CD4-positive, alpha-beta memory T cell (primary cell): ENCODE results near the gene SMPDL3B. TPM values are rescaled to one million over a fixed set of nuclear protein-coding genes. Genes with fewer than 3 reads are reported as not detected.

Experiments
- CTCF ChIA-PET: fragments of 350-600 bp; sonication (Branson Sonifier 250); formaldehyde crosslinking; loops from one replicate; lab custom pipeline; 2021; ENCODE audit warnings: inconsistent platforms; ENCODE audit not compliant: partially characterized antibody; lab: Charles Lee
- POLR2A ChIA-PET: fragments of 350-600 bp; sonication (Branson Sonifier 250); formaldehyde crosslinking; loops from one replicate; lab custom pipeline; 2021; ENCODE audit not compliant: partially characterized antibody; lab: Charles Lee
- DNase-seq, 5 donors: peaks; one replicate each; pipeline versions ENCODE4 v3.0.0 to v3.0.0-alpha.2; 2020 to 2022; ENCODE audit warnings: mixed read lengths in 1 of 5
- H3K27ac ChIP-seq: one replicate; pipeline ENCODE4 v1.7.0; 2013; ENCODE audit warnings: low read depth, low read length
- H3K27me3 ChIP-seq: 2 replicates; pipeline ENCODE4 v1.7.0; 2013; ENCODE audit warnings: mild to moderate bottlenecking, low read length, moderate library complexity; ENCODE audit not compliant: insufficient read depth
- H3K36me3 ChIP-seq: 2 replicates; pipeline ENCODE4 v1.7.0; 2013; ENCODE audit warnings: mild to moderate bottlenecking, low read length, moderate library complexity; ENCODE audit not compliant: insufficient read depth
- H3K4me1 ChIP-seq: 2 replicates; pipeline ENCODE4 v1.7.0; 2013; ENCODE audit warnings: mild to moderate bottlenecking, low read length, moderate library complexity; ENCODE audit not compliant: insufficient read depth
- H3K4me3 ChIP-seq, 2 donors: one replicate each; pipeline ENCODE4 v1.7.0; 2013; ENCODE audit warnings: low read length in 2 of 2, mild to moderate bottlenecking in 1 of 2
- H3K9me3 ChIP-seq, 2 donors: one replicate each; pipeline ENCODE4 v1.7.0; 2013; ENCODE audit warnings: low read length in 2 of 2, control low read depth in 1 of 2; ENCODE audit not compliant: control insufficient read depth in 1 of 2
- H3K27ac Mint-ChIP-seq, 7 donors: one replicate each; pipeline ENCODE4 v1.8.0; 2020 to 2021; ENCODE audit warnings: mixed read lengths in 7 of 7, mild to moderate bottlenecking in 6 of 7, inconsistent platforms in 3 of 7, moderate library complexity in 3 of 7
- H3K27me3 Mint-ChIP-seq, 2 donors: one replicate each; pipeline ENCODE4 v1.8.0; 2020 to 2021; ENCODE audit warnings: mixed read lengths in 2 of 2
- H3K36me3 Mint-ChIP-seq, 2 donors: one replicate each; pipeline ENCODE4 v1.8.0; 2020 to 2021; ENCODE audit warnings: mixed read lengths in 2 of 2, inconsistent platforms in 1 of 2, mild to moderate bottlenecking in 1 of 2
- H3K4me1 Mint-ChIP-seq, 4 donors: one replicate each; pipeline ENCODE4 v1.8.0; 2020 to 2021; ENCODE audit warnings: mixed read lengths in 4 of 4, mild to moderate bottlenecking in 1 of 4
- H3K4me3 Mint-ChIP-seq, 8 donors: one replicate each; pipeline ENCODE4 v1.8.0; 2020 to 2021; ENCODE audit warnings: mixed read lengths in 8 of 8, mild to moderate bottlenecking in 7 of 8, moderate library complexity in 6 of 8, inconsistent platforms in 3 of 8
- H3K9me3 Mint-ChIP-seq, 8 donors: one replicate each; pipeline ENCODE4 v1.8.0; 2020 to 2021; ENCODE audit warnings: mixed read lengths in 8 of 8, mild to moderate bottlenecking in 5 of 8, inconsistent platforms in 3 of 8, moderate library complexity in 1 of 8
- intact Hi-C: fragments of 100-400 bp; cut with micrococcal nuclease; formaldehyde crosslinking; loops from one replicate; pipeline ENCODE4 v1.15.1; 2023
- polyA plus RNA-seq, 2 donors: library from polyadenylated mRNA; unstranded; fragments of 300-500 nt; fragmentation: Illumina TruSeq; gene quantifications; one replicate each; pipeline ENCODE4 v1.2.3, GENCODE V29; 2021
- total RNA-seq, 2 experiments: library from RNA; stranded (reverse); gene quantifications; one replicate each; pipeline ENCODE4 v1.2.3, GENCODE V29; 2021

The SMPDL3B gene
- total and polyA plus RNA-seq, 4 experiments from 2014 or later, result not detected

GRCh38 chr1:27937524-27937836 lies 2.7 kb downstream of the SMPDL3B start:
- intact Hi-C loops, result no loop called here
- Histone ChIP-seq H3K4me3 (no peak overlapping the region), H3K27me3 (no peaks in the 10 kb centered on the region), H3K36me3 (no peaks in the 10 kb centered on the region), H3K27ac (no peak overlapping the region), H3K9me3 (no peaks in the 10 kb centered on the region), H3K4me1 (peaks cover 22% of the 10 kb centered on the region)
- POLR2A ChIA-PET, result no interaction called here
- Mint-ChIP-seq H3K27me3 (peaks cover 3 to 5% of the 10 kb centered on the region in 2 donors), H3K9me3 (no peaks in the 10 kb centered on the region), H3K4me1 (peaks cover 10 to 34% (median 26%) of the 10 kb centered on the region in 4 donors), H3K4me3 (no peak overlapping the region), H3K27ac (no peak overlapping the region), H3K36me3 (no peaks in the 10 kb centered on the region)
- no peak for DNase-seq
- CTCF ChIA-PET, result interaction anchor here (0.9 to 6.0 kb wide), 4 partner anchors 9 to 41 kb away, joined by 3 to 90 read pairs (median 3); no protein-coding TSS in a partner anchor

DNA sequence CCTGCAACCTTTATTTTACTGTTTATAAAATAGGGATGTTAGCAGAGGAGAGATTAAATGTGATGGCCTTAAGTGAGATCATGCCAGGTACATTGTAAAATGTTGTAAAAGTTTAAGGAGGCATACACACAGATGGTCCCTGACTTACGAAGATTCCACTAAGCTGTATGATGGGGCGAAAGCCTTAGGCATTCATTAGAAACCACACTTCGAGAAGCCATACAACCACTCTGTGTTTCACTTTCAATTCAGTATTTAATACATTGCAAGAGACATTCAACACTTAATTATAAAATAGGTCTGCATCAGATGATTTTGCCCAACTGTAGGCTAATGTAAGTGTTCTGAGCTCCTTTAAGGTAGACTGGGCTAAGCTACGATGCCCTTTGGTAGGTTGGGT lies 3.7 kb downstream of the SMPDL3B start:
- Mint-ChIP-seq H3K4me1 (peaks cover 17 to 44% (median 33%) of the 10 kb centered on the region in 4 donors), H3K27ac (peak overlapping the region in 1 of 7 donors; percentile 53), H3K9me3 (no peaks in the 10 kb centered on the region), H3K36me3 (no peaks in the 10 kb centered on the region), H3K27me3 (peaks cover 2 to 4% of the 10 kb centered on the region in 2 donors), H3K4me3 (no peak overlapping the region)
- H3K4me1 ChIP-seq, result peaks cover 32% of the 10 kb centered on the region
- H3K9me3 ChIP-seq, result no peaks in the 10 kb centered on the region
- ChIA-PET POLR2A (no interaction called here), CTCF (interaction anchor here (1.0 to 6.0 kb wide), 6 partner anchors 10 to 939 kb away, joined by 3 to 90 read pairs (median 4); no protein-coding TSS in a partner anchor)
- intact Hi-C loops, result no loop called here
- H3K27ac ChIP-seq, result no peak overlapping the region
- no peak overlapping the region for H3K4me3 ChIP-seq
- no peak for DNase-seq
- no peaks in the 10 kb centered on the region for H3K27me3 ChIP-seq
- H3K36me3 ChIP-seq, result no peaks in the 10 kb centered on the region

DNA sequence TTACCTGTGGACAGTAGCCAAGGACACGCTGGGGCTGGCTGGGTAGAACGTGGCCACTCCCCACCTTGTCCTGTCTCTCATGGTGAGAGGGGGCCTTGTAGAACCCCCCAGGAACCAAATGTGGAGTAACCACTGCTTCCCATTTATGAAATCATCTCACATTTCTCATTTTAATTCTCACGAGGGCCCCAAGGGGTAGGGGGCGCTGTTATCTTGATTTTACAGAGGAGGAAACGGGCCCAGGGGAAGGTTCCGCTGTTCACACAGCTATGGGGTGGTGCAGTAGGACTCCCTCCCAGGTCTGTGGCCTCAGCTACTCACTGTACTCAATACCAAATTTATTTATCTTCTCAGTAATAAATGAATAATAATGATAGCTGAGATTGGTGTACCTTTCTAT lies 5.5 kb downstream of the SMPDL3B start:
- intact Hi-C loops, result loop anchor here (1.0 to 2.0 kb wide), 3 partner anchors 39 to 149 kb away; partner anchors contain the start of gene EYA3
- Mint-ChIP-seq H3K9me3 (no peaks in the 10 kb centered on the region), H3K36me3 (no peaks in the 10 kb centered on the region), H3K4me3 (no peak overlapping the region), H3K4me1 (peaks cover 22 to 55% (median 37%) of the 10 kb centered on the region in 4 donors), H3K27ac (peak overlapping the region; percentile 68 to 92 (median 87)), H3K27me3 (peaks cover 2 to 3% of the 10 kb centered on the region in 2 donors)
- H3K9me3 ChIP-seq, result no peaks in the 10 kb centered on the region
- H3K27ac ChIP-seq, result no peak overlapping the region
- peak; percentile 71 to 73 (median 73) for DNase-seq
- H3K36me3 ChIP-seq, result no peaks in the 10 kb centered on the region
- no peak overlapping the region for H3K4me3 ChIP-seq
- no peaks in the 10 kb centered on the region for H3K27me3 ChIP-seq
- ChIA-PET CTCF (interaction anchor here (0.6 to 6.0 kb wide), 25 partner anchors 9 to 272 kb away, joined by 3 to 90 read pairs (median 4); partner anchors contain the start of genes EYA3 and XKR8), POLR2A (interaction anchor here (1.2 to 2.0 kb wide), 5 partner anchors 19 to 148 kb away, joined by 4 to 7 read pairs (median 6); partner anchors contain the start of genes EYA3 and XKR8)
- H3K4me1 ChIP-seq, result peaks cover 34% of the 10 kb centered on the region

DNA sequence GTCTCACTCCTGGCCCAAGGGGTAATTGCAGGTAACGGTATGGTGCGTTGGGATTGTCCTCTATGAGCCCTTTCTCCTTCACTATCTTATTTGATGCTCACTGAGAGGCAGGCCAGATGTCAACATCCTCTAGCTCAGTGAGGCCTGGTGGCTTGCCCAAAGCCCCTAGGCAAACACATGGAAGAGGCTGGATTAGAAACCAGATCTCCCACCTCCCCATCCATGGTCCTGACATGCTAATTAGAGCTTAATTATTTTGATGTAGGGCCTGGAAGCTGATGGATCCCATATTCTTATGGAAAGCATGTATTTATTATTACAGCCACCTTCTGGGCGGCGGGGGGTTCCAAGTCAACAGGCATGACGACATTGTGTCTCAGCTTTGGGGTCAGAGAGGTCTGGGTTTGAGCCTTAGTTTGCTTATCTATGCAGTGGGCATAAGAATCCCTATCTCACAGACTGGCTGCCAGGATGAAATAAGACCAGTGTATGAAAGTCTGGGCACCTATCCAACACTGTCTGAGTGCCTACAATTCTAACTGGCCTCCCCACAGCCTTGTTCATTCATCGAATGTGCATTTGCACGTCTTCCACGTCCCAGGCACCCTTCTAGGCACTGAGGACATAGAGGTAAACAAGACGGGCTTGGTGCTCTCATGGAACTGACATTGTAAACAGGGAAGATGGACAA lies 6.2 kb downstream of the SMPDL3B start:
- H3K27me3 ChIP-seq, result no peaks in the 10 kb centered on the region
- no peak overlapping the region for H3K4me3 ChIP-seq
- Mint-ChIP-seq H3K4me3 (no peak overlapping the region), H3K36me3 (no peaks in the 10 kb centered on the region), H3K9me3 (no peaks in the 10 kb centered on the region), H3K27me3 (no peaks in the 10 kb centered on the region), H3K4me1 (peaks cover 22 to 58% (median 33%) of the 10 kb centered on the region in 4 donors), H3K27ac (peak overlapping the region; percentile 68 to 92 (median 77))
- intact Hi-C loops, result loop anchor here (1.0 to 2.0 kb wide), 3 partner anchors 38 to 148 kb away; partner anchors contain the start of gene EYA3
- CTCF ChIA-PET, result interaction anchor here (0.6 to 6.0 kb wide), 25 partner anchors 10 to 271 kb away, joined by 3 to 90 read pairs (median 4); partner anchors contain the start of genes EYA3 and XKR8
- no peak for DNase-seq
- POLR2A ChIA-PET, result interaction anchor here (1.2 to 2.0 kb wide), 5 partner anchors 19 to 147 kb away, joined by 4 to 7 read pairs (median 6); partner anchors contain the start of genes EYA3 and XKR8
- H3K27ac ChIP-seq, result no peak overlapping the region
- peaks cover 33% of the 10 kb centered on the region for H3K4me1 ChIP-seq
- no peaks in the 10 kb centered on the region for H3K9me3 ChIP-seq
- H3K36me3 ChIP-seq, result no peaks in the 10 kb centered on the region

DNA sequence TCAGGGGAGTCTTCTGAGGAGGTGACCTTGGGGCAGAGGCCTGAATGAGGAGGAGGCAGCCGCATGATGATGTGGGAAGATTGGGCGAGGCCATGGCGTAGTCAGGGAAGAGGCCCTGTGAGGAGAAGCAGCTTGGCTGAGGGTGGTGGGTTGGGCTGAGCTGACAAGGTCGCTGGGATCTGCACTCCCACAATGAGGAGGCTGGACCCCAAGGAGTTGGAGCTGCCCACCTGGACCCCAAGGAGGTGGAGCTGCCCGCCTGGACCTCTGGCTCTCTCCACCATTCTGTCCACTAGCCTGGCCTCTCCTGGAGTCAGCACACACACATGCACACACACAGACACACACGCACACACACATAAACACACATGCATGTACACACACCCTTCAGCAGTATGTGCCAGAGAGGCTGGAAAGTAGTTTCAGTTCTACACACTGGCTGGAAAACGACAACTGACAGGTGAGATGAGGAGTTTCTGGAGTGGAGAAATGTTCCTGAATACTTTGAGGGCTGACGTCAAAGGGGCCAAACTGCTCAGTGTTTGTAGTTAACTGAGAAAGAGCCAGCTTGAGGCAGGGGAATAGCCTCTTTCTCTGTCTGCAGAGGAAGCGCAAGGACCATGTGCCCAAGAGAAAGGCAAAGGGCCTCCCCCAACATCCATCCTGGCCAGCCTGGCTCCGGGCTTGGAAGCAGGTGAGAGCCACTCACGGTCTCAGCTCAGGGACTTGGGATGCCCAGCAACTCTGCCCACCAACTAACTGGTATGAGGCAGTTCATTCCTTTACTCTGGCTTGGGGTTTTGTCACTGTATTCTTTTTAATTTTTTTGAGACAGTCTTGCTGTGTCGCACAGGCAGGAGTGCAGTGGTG lies 7.1 kb downstream of the SMPDL3B start:
- no peaks in the 10 kb centered on the region for H3K36me3 ChIP-seq
- no peaks in the 10 kb centered on the region for H3K27me3 ChIP-seq
- H3K27ac ChIP-seq, result no peak overlapping the region
- DNase-seq, result no peak
- no peaks in the 10 kb centered on the region for H3K9me3 ChIP-seq
- ChIA-PET CTCF (interaction anchor here (0.8 to 6.0 kb wide), 12 partner anchors 9 to 267 kb away, joined by 3 to 90 read pairs (median 8); partner anchors contain the start of gene XKR8), POLR2A (interaction anchor here (0.6 to 4.9 kb wide), 3 partner anchors 17 to 124 kb away, joined by 3 to 41 read pairs (median 3); partner anchors contain the start of gene XKR8)
- H3K4me1 Mint-ChIP-seq, result peaks cover 22 to 58% (median 33%) of the 10 kb centered on the region in 4 donors
- no peaks in the 10 kb centered on the region for H3K9me3 Mint-ChIP-seq
- H3K4me3 Mint-ChIP-seq, result peak overlapping the region in 1 of 8 donors; percentile 41
- peak overlapping the region in 5 of 7 donors; percentile 74 to 96 (median 90) for H3K27ac Mint-ChIP-seq
- no peak overlapping the region for H3K4me3 ChIP-seq
- intact Hi-C loops, result loop anchor here (2.0 kb wide), 2 partner anchors 83 to 147 kb away; partner anchors contain the start of gene EYA3
- H3K27me3 Mint-ChIP-seq, result no peaks in the 10 kb centered on the region
- no peaks in the 10 kb centered on the region for H3K36me3 Mint-ChIP-seq
- H3K4me1 ChIP-seq, result peaks cover 33% of the 10 kb centered on the region

DNA sequence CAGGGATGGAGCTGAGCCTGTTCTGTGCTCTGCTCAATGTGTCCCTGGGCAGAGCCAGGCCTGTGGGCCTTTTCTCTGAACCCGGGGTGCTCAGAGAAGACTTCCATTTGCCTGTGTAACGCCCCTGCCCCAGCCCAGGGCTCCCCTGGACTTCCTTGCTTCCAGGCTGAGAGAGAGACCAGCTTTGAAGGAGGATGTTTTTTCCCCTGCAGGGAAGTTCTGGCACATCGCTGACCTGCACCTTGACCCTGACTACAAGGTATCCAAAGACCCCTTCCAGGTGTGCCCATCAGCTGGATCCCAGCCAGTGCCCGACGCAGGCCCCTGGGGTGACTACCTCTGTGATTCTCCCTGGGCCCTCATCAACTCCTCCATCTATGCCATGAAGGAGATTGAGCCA lies 10.2 kb downstream of the SMPDL3B start:
- no peaks in the 10 kb centered on the region for H3K36me3 ChIP-seq
- no peak overlapping the region for H3K4me3 ChIP-seq
- Mint-ChIP-seq H3K36me3 (no peaks in the 10 kb centered on the region), H3K4me3 (no peak overlapping the region), H3K27ac (peak overlapping the region in 5 of 7 donors; percentile 48 to 82 (median 67)), H3K27me3 (no peaks in the 10 kb centered on the region), H3K9me3 (no peaks in the 10 kb centered on the region), H3K4me1 (peaks cover 22 to 48% (median 32%) of the 10 kb centered on the region in 4 donors)
- peaks cover 31% of the 10 kb centered on the region for H3K4me1 ChIP-seq
- ChIA-PET POLR2A (interaction anchor here (0.6 to 4.9 kb wide), 2 partner anchors 14 to 1237 kb away, joined by 3 to 41 read pairs; partner anchors contain the start of genes SRSF4 and XKR8), CTCF (interaction anchor here (0.9 to 2.3 kb wide), 5 partner anchors 10 to 47 kb away, joined by 3 to 7 read pairs (median 5); partner anchors contain the start of gene XKR8)
- intact Hi-C loops, result no loop called here
- H3K27ac ChIP-seq, result no peak overlapping the region
- H3K9me3 ChIP-seq, result no peaks in the 10 kb centered on the region
- no peaks in the 10 kb centered on the region for H3K27me3 ChIP-seq
- no peak for DNase-seq
